Neural cell (in vitro differentiated cells): ENCODE results near the gene GPD1. TPM values are rescaled to one million over a fixed set of nuclear protein-coding genes. Genes with fewer than 3 reads are reported as not detected.

Experiments
- H2AFZ ChIP-seq: fragments of 200-600, 300-800 bp; sonication (generic), shearing (Covaris generic); 2 replicates; pipeline ENCODE4 v1.6.0; 2014; ENCODE audit warnings: low read depth, mild to moderate bottlenecking, antibody characterized with exemption, low read length, moderate library complexity
- H3F3A ChIP-seq: fragments of 200-600 bp; shearing (Covaris generic); 2 replicates; pipeline ENCODE4 v1.6.1; 2016; ENCODE audit warnings: mild to moderate bottlenecking, moderate library complexity, mixed read lengths, antibody characterized with exemption, low read length; ENCODE audit not compliant: insufficient read depth, poor library complexity, severe bottlenecking
- H3K27ac ChIP-seq: fragments of 200-600, 300-800 bp; sonication (generic), shearing (Covaris generic); 2 replicates; pipeline ENCODE4 v1.5.1; 2014; ENCODE audit warnings: mild to moderate bottlenecking, low read length, moderate library complexity
- H3K27me3 ChIP-seq: fragments of 300-800, 200-600 bp; sonication (generic), shearing (Covaris generic); 2 replicates; pipeline ENCODE4 v1.6.0; 2014; ENCODE audit warnings: mild to moderate bottlenecking, low read depth, low read length, moderate library complexity; ENCODE audit not compliant: insufficient read depth
- H3K36me3 ChIP-seq: fragments of 300-800, 200-600 bp; sonication (generic), shearing (Covaris generic); 2 replicates; pipeline ENCODE4 v1.5.1; 2014; ENCODE audit warnings: mild to moderate bottlenecking, antibody characterized with exemption, low read length, moderate library complexity; ENCODE audit not compliant: insufficient read depth
- H3K4me2 ChIP-seq: fragments of 300-800, 200-600 bp; sonication (generic), shearing (Covaris generic); 2 replicates; pipeline ENCODE4 v1.6.0; 2014; ENCODE audit warnings: mild to moderate bottlenecking, low read length
- H3K4me3 ChIP-seq: fragments of 300-800, 200-600 bp; sonication (generic), shearing (Covaris generic); 2 replicates; pipeline ENCODE4 v1.5.1; 2014; ENCODE audit warnings: mild to moderate bottlenecking, low read length, moderate library complexity
- H3K79me2 ChIP-seq: fragments of 200-600 bp; shearing (Covaris generic); replicated peaks from 2 replicates; pipeline ENCODE4 v1.6.0; 2014; ENCODE audit warnings: mild to moderate bottlenecking, low read length, moderate library complexity; ENCODE audit not compliant: insufficient read depth
- H3K9ac ChIP-seq: fragments of 300-800, 200-600 bp; sonication (generic), shearing (Covaris generic); 2 replicates; pipeline ENCODE4 v1.6.1; 2016; ENCODE audit warnings: mild to moderate bottlenecking, low read length, mixed read lengths
- H3K9me2 ChIP-seq: fragments of 200-600 bp; shearing (Covaris generic); 2 replicates; pipeline ENCODE4 v1.6.1; 2016; ENCODE audit warnings: mild to moderate bottlenecking, low read length, mixed read lengths; ENCODE audit not compliant: insufficient read depth
- H3K9me3 ChIP-seq: fragments of 200-600, 300-800 bp; sonication (generic), shearing (Covaris generic); 2 replicates; pipeline ENCODE4 v1.6.1; 2016; ENCODE audit warnings: mild to moderate bottlenecking, mixed run types, low read length, moderate library complexity, mixed read lengths
- H4K20me1 ChIP-seq: fragments of 200-600 bp; shearing (Covaris generic); 2 replicates; pipeline ENCODE4 v1.6.1; 2016; ENCODE audit warnings: mild to moderate bottlenecking, mixed run types; ENCODE audit not compliant: insufficient read depth
- EP300 ChIP-seq: fragments of 450-650 bp; conservative IDR thresholded peaks from 2 replicates; pipeline ENCODE4 v1.6.1; 2014; ENCODE audit warnings: antibody characterized with exemption, mild to moderate bottlenecking, moderate library complexity; ENCODE audit not compliant: poor library complexity, severe bottlenecking
- EZH2 ChIP-seq: fragments of 200-600, 300-800 bp; shearing (Covaris generic), sonication (generic); IDR thresholded peaks from 2 replicates; pipeline ENCODE4 v1.6.1; 2014; ENCODE audit warnings: antibody characterized with exemption, low read length, borderline replicate concordance, mild to moderate bottlenecking; ENCODE audit not compliant: insufficient read depth, poor library complexity, severe bottlenecking
- MXI1 ChIP-seq: fragments of 450-650 bp; conservative IDR thresholded peaks from 2 replicates; pipeline ENCODE4 v1.6.1; 2014; ENCODE audit warnings: antibody characterized with exemption, mild to moderate bottlenecking; ENCODE audit not compliant: poor library complexity, severe bottlenecking
- POLR2AphosphoS5 ChIP-seq: IDR thresholded peaks from 2 replicates; pipeline ENCODE4 v1.6.1; 2012
- RAD21 ChIP-seq: fragments of 450-650 bp; conservative IDR thresholded peaks from 2 replicates; pipeline ENCODE4 v1.6.1; 2014; ENCODE audit warnings: antibody characterized with exemption, mild to moderate bottlenecking, moderate library complexity
- SMC3 ChIP-seq: fragments of 450-650 bp; conservative IDR thresholded peaks from 2 replicates; pipeline ENCODE4 v1.6.1; 2014; ENCODE audit warnings: antibody characterized with exemption, mild to moderate bottlenecking, moderate library complexity; ENCODE audit not compliant: poor library complexity
- TAF1 ChIP-seq: IDR thresholded peaks from 2 replicates; pipeline ENCODE4 v1.6.1; 2012; ENCODE audit warnings: low read depth
- polyA plus RNA-seq: library from polyadenylated mRNA; depleted of rRNA; stranded (reverse); fragments of >200 nt; gene quantifications from 2 replicates; pipeline ENCODE4 v1.2.3, GENCODE V29; 2014
- TF ChIP-seq, protein P1 (sequence below): IDR thresholded peaks from 2 replicates; pipeline ENCODE4 v1.6.1; 2012; ENCODE audit warnings: borderline replicate concordance
- TF ChIP-seq, protein P2 (sequence below): fragments of 450-650 bp; IDR thresholded peaks from 2 replicates; pipeline ENCODE4 v1.5.1; 2014; ENCODE audit warnings: antibody characterized with exemption, mild to moderate bottlenecking, moderate library complexity; ENCODE audit not compliant: poor library complexity, severe bottlenecking

Gene GPD1
- polyA plus RNA-seq, 1 donor from 2014 or later, result 1.5 TPM

DNA sequence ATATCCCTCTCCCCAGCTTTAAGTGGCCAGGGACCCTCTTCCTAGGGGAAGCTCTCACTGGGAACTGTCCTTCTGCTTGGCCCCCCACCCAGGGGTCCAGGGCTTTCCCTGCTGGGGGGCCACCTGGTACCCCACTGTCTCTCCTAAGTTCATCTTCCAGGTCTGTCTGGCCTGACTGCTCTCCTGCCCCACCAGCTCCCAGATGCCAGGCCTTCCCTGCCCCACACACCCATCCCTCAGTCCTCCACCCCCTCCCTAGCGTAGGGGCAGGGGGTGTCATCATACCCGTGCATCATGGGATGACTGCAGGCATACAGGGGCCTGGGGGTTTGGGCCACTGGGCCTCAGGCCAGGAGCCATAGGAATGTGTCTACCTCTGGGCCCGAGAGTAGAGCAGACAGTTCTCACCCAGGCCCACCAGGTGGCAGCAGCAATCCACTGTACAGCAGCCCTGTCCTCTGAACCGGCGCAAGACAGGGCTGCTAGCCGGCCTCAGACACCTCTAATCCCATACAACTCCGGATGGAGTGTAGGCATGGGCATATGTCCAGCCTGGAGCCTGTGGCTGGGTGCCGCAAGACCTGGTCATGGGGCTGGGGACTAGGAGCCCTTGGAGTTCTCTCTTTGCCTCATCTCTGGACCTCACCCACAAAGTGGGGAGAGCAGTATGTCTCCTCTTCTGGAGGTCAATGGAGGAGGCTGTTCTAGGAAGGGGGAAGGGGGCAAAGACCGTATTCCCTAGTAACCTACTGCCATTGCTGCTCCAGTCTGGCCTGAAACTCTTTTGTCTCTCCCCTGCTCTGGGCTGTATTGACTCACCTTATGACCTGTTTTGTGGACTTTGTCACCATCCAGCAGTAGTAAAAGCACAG is 28.6 kb upstream of the GPD1 start:
- Histone ChIP-seq H3K9me3 (no peaks in the 10 kb centered on the region), H3K36me3 (no peaks in the 10 kb centered on the region), H3K79me2 (no peaks in the 10 kb centered on the region), H3F3A (no peaks in the 10 kb centered on the region), H3K27ac (no peak overlapping the region), H3K9ac (no peak overlapping the region), H3K4me2 (no peak overlapping the region), H4K20me1 (no peaks in the 10 kb centered on the region), H3K27me3 (no peaks in the 10 kb centered on the region), H3K4me3 (no peak overlapping the region), H2AFZ (no peak overlapping the region), H3K9me2 (no peaks in the 10 kb centered on the region)
- no peak for TF ChIP-seq EP300
- peak; percentile 94 for TF ChIP-seq SMC3
- TF ChIP-seq POLR2AphosphoS5, result no peak
- TF ChIP-seq, protein P1, sequence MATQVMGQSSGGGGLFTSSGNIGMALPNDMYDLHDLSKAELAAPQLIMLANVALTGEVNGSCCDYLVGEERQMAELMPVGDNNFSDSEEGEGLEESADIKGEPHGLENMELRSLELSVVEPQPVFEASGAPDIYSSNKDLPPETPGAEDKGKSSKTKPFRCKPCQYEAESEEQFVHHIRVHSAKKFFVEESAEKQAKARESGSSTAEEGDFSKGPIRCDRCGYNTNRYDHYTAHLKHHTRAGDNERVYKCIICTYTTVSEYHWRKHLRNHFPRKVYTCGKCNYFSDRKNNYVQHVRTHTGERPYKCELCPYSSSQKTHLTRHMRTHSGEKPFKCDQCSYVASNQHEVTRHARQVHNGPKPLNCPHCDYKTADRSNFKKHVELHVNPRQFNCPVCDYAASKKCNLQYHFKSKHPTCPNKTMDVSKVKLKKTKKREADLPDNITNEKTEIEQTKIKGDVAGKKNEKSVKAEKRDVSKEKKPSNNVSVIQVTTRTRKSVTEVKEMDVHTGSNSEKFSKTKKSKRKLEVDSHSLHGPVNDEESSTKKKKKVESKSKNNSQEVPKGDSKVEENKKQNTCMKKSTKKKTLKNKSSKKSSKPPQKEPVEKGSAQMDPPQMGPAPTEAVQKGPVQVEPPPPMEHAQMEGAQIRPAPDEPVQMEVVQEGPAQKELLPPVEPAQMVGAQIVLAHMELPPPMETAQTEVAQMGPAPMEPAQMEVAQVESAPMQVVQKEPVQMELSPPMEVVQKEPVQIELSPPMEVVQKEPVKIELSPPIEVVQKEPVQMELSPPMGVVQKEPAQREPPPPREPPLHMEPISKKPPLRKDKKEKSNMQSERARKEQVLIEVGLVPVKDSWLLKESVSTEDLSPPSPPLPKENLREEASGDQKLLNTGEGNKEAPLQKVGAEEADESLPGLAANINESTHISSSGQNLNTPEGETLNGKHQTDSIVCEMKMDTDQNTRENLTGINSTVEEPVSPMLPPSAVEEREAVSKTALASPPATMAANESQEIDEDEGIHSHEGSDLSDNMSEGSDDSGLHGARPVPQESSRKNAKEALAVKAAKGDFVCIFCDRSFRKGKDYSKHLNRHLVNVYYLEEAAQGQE, result no peak
- no peak for TF ChIP-seq TAF1
- TF ChIP-seq EZH2, result no peak
- no peak for TF ChIP-seq MXI1
- TF ChIP-seq, protein P2, sequence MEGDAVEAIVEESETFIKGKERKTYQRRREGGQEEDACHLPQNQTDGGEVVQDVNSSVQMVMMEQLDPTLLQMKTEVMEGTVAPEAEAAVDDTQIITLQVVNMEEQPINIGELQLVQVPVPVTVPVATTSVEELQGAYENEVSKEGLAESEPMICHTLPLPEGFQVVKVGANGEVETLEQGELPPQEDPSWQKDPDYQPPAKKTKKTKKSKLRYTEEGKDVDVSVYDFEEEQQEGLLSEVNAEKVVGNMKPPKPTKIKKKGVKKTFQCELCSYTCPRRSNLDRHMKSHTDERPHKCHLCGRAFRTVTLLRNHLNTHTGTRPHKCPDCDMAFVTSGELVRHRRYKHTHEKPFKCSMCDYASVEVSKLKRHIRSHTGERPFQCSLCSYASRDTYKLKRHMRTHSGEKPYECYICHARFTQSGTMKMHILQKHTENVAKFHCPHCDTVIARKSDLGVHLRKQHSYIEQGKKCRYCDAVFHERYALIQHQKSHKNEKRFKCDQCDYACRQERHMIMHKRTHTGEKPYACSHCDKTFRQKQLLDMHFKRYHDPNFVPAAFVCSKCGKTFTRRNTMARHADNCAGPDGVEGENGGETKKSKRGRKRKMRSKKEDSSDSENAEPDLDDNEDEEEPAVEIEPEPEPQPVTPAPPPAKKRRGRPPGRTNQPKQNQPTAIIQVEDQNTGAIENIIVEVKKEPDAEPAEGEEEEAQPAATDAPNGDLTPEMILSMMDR, result peak; percentile 95
- peak; percentile 90 for TF ChIP-seq RAD21

DNA sequence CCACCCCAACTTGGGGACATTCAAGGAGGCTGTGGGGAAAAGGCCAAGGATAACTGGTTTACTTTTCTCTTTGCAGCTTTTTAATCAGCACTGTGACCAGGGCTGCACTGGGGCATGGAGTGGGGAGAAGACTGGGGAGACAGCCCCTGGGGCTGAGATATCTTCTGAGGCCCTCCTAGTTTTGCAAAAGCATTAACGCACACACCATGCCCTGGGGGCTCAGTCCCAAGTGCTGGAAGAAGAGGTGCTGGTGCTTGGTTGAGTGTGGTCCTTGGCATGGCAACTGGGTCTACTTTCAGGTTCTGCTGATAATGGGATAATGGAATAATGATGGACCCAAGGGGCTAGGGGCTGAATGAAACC is 28.0 kb upstream of the GPD1 start:
- no peak overlapping the region for H2AFZ ChIP-seq

More for the DNA sequence above, 28.0 kb upstream of the GPD1 start:
- H3K79me2 ChIP-seq, result no peaks in the 10 kb centered on the region
- no peaks in the 10 kb centered on the region for H3K9me3 ChIP-seq
- H3K36me3 ChIP-seq, result no peaks in the 10 kb centered on the region
- H3F3A ChIP-seq, result no peaks in the 10 kb centered on the region
- no peak overlapping the region for H3K4me3 ChIP-seq
- H3K27me3 ChIP-seq, result no peaks in the 10 kb centered on the region
- no peak overlapping the region for H3K4me2 ChIP-seq
- H3K27ac ChIP-seq, result no peak overlapping the region
- TF ChIP-seq MXI1, result no peak
- no peak for TF ChIP-seq TAF1
- no peak for TF ChIP-seq EP300
- TF ChIP-seq, protein P1, result no peak
- TF ChIP-seq, protein P2, result no peak
- no peak for TF ChIP-seq RAD21
- TF ChIP-seq POLR2AphosphoS5, result no peak
- TF ChIP-seq SMC3, result no peak
- H3K9me2 ChIP-seq, result no peaks in the 10 kb centered on the region
- no peak overlapping the region for H3K9ac ChIP-seq
- H4K20me1 ChIP-seq, result no peaks in the 10 kb centered on the region
